ENCODE measurements around the gene PLP1. TPM values are rescaled to one million over a fixed set of nuclear protein-coding genes. Genes with fewer than 3 reads are reported as not detected.

Gene PLP1
- total RNA-seq, 2 donors from 2014 or later, result 1.7 to 14.8 TPM

DNA sequence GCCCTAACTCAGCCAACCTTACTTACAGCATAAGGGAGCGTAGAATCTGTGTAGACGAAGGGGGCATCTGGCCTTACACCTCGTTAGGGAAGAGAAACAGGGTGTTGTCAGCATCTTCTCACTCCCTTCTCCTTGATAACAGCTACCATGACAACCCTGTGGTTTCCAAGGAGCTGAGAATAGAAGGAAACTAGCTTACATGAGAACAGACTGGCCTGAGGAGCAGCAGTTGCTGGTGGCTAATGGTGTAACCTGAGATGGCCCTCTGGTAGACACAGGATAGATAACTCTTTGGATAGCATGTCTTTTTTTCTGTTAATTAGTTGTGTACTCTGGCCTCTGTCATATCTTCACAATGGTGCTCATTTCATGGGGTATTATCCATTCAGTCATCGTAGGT is 14.6 kb downstream of the PLP1 start:
- no peak overlapping the region for H3K27ac ChIP-seq
- TF ChIP-seq, protein P1, sequence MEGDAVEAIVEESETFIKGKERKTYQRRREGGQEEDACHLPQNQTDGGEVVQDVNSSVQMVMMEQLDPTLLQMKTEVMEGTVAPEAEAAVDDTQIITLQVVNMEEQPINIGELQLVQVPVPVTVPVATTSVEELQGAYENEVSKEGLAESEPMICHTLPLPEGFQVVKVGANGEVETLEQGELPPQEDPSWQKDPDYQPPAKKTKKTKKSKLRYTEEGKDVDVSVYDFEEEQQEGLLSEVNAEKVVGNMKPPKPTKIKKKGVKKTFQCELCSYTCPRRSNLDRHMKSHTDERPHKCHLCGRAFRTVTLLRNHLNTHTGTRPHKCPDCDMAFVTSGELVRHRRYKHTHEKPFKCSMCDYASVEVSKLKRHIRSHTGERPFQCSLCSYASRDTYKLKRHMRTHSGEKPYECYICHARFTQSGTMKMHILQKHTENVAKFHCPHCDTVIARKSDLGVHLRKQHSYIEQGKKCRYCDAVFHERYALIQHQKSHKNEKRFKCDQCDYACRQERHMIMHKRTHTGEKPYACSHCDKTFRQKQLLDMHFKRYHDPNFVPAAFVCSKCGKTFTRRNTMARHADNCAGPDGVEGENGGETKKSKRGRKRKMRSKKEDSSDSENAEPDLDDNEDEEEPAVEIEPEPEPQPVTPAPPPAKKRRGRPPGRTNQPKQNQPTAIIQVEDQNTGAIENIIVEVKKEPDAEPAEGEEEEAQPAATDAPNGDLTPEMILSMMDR (IDR thresholded peaks at IDR 0.05), result no peak
- no peaks in the 10 kb centered on the region for H3K36me3 ChIP-seq
- no peaks in the 10 kb centered on the region for H3K4me1 ChIP-seq (ENCODE audit: control insufficient read depth in 1 of 2, low read depth in 2 of 2)
- no peak overlapping the region for H3K4me3 ChIP-seq
- ATAC-seq (ENCODE audit: insufficient number of reproducible peaks, low FRiP score, low read depth) (no peak), DNase-seq (ENCODE audit: low spot score) (no peak)
- no peaks in the 10 kb centered on the region for H3K9me3 ChIP-seq
- no peaks in the 10 kb centered on the region for H3K27me3 ChIP-seq (replicated peaks; ENCODE audit: insufficient read depth)

DNA sequence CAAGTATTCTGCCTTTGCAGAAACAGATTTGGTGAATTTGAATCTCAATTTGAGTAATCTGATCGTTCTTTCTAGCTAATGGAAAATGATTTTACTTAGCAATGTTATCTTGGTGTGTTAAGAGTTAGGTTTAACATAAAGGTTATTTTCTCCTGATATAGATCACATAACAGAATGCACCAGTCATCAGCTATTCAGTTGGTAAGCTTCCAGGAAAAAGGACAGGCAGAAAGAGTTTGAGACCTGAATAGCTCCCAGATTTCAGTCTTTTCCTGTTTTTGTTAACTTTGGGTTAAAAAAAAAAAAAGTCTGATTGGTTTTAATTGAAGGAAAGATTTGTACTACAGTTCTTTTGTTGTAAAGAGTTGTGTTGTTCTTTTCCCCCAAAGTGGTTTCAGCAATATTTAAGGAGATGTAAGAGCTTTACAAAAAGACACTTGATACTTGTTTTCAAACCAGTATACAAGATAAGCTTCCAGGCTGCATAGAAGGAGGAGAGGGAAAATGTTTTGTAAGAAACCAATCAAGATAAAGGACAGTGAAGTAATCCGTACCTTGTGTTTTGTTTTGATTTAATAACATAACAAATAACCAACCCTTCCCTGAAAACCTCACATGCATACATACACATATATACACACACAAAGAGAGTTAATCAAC is 15.3 kb downstream of the PLP1 start:
- Histone ChIP-seq H3K27ac (no peak overlapping the region), H3K36me3 (no peaks in the 10 kb centered on the region), H3K4me1 (ENCODE audit: control insufficient read depth in 1 of 2, low read depth in 2 of 2) (no peaks in the 10 kb centered on the region), H3K9me3 (no peaks in the 10 kb centered on the region), H3K4me3 (no peak overlapping the region), H3K27me3 (replicated peaks; ENCODE audit: insufficient read depth) (no peaks in the 10 kb centered on the region)
- no peak for DNase-seq (ENCODE audit: low spot score)
- no peak for ATAC-seq (ENCODE audit: insufficient number of reproducible peaks, low FRiP score, low read depth)
- TF ChIP-seq, protein P1 (IDR thresholded peaks at IDR 0.05), result no peak

DNA sequence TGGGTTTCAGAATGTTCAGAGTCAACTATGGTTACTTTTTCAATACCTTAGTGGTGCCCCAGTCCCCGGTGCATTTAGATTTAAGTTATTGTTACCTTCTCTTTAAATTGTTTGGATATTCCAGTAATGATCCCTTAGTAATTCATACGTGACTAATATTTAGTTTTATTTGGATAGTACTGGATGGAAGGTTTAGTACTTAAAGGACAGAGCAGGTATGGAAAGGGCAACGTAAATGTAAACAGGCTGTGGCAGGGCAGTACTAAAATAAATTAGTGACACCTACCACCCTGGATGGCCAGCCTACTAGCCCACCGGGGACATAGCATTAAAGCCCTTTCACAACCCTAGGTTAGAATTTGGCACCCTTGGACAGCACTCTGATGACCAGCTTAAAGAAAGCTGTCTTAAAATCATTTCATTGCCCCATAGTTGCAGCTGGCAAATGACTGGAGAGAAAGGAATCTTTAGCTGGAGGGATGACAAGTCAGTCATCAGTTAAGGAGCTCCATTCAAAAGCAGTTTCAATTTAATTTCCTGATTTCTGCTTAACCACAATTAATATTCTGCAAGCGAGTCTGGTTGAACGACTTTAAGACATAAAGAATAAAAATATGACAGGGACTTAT is 16.4 kb downstream of the PLP1 start:
- no peak overlapping the region for H3K27ac ChIP-seq

DNA sequence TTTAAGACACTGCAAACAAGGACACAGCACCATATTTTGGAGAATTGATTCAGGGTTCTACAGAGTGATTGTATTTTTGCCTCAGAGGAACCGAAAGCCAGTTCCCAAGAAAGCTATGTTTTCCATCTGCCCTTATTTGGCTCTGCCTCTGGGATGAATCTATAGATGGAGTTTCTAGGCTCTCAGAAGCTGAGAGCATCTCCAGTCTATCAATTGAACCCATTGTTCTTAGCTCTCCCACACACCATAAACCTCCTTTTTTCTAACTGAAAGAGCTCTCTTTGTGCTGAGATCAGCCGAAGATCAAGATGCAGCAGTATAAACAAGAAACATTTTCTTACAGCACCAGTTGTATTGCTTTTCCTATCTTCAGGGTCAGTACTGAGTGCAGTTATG is 16.9 kb downstream of the PLP1 start:
- H3K4me1 ChIP-seq (ENCODE audit: control insufficient read depth in 1 of 2, low read depth in 2 of 2), result no peaks in the 10 kb centered on the region
- H3K36me3 ChIP-seq, result no peaks in the 10 kb centered on the region
- H3K27me3 ChIP-seq (replicated peaks; ENCODE audit: insufficient read depth), result no peaks in the 10 kb centered on the region
- no peak for ATAC-seq (ENCODE audit: insufficient number of reproducible peaks, low FRiP score, low read depth)
- H3K9me3 ChIP-seq, result no peaks in the 10 kb centered on the region
- DNase-seq (ENCODE audit: low spot score), result no peak
- no peak overlapping the region for H3K4me3 ChIP-seq
- no peak overlapping the region for H3K27ac ChIP-seq
- TF ChIP-seq, protein P1 (IDR thresholded peaks at IDR 0.05), result no peak

More for the DNA sequence above, 16.4 kb downstream of the PLP1 start:
- ATAC-seq (ENCODE audit: insufficient number of reproducible peaks, low FRiP score, low read depth) (no peak), DNase-seq (ENCODE audit: low spot score) (no peak)
- H3K27me3 ChIP-seq (replicated peaks; ENCODE audit: insufficient read depth), result no peaks in the 10 kb centered on the region
- no peaks in the 10 kb centered on the region for H3K36me3 ChIP-seq
- H3K4me3 ChIP-seq, result no peak overlapping the region
- H3K4me1 ChIP-seq (ENCODE audit: control insufficient read depth in 1 of 2, low read depth in 2 of 2), result no peaks in the 10 kb centered on the region
- TF ChIP-seq, protein P1 (IDR thresholded peaks at IDR 0.05), result no peak
- no peaks in the 10 kb centered on the region for H3K9me3 ChIP-seq

DNA sequence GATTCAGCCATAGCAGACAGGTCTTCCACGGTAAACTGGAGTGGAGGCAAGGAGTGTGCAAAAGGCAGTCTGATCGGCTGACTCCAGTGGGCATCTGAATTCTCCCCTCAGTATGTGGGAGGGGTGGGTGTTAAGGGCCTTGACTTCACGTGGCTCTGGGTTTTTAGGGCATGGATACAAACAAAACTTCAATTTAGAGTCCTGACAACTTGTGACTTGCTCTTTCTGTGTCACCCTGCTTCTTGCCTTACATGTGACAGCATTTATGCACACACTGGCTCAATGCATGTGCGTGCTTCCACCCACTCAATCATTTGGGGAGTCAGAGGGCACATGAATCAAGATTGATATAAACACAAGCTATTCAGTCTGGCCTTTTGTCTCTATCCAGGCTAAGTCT is 17.5 kb downstream of the PLP1 start:
- Histone ChIP-seq H3K36me3 (no peaks in the 10 kb centered on the region), H3K27ac (no peak overlapping the region), H3K4me3 (no peak overlapping the region), H3K4me1 (ENCODE audit: control insufficient read depth in 1 of 2, low read depth in 2 of 2) (no peaks in the 10 kb centered on the region), H3K27me3 (replicated peaks; ENCODE audit: insufficient read depth) (no peaks in the 10 kb centered on the region), H3K9me3 (no peaks in the 10 kb centered on the region)
- TF ChIP-seq, protein P1 (IDR thresholded peaks at IDR 0.05), result no peak
- no peak for ATAC-seq (ENCODE audit: insufficient number of reproducible peaks, low FRiP score, low read depth)
- DNase-seq (ENCODE audit: low spot score), result no peak

Data from thoracic aorta (tissue), 2 donors.